Measurements from ENCODE around the gene ADH4.

ADH4 gene

GRCh38 chr4:99179178-99179577 is 35.1 kb upstream of the ADH4 start:
- no peaks in the 10 kb centered on the region for H3K9me2 ChIP-seq (replicated peaks; ENCODE audit: insufficient read depth, low read length)
- H3K27ac ChIP-seq (ENCODE audit: low read length) = no peak overlapping the region

GRCh38 chr4:99166544-99166943 is 22.4 kb upstream of the ADH4 start:
- Histone ChIP-seq H3K27ac (ENCODE audit: low read length) (no peak overlapping the region), H3K4me3 (ENCODE audit: low read length) (no peak overlapping the region), H3K9ac (ENCODE audit: low read length) (no peak overlapping the region), H2AFZ (ENCODE audit: low read length) (no peak overlapping the region), H4K20me1 (ENCODE audit: insufficient read depth, low read length) (no peaks in the 10 kb centered on the region), H3K79me2 (ENCODE audit: low read length) (no peaks in the 10 kb centered on the region), H3F3A (ENCODE audit: insufficient read depth, low read length) (no peaks in the 10 kb centered on the region), H3K4me2 (ENCODE audit: low read depth, low read length) (no peak overlapping the region), H3K4me1 (ENCODE audit: low read length) (no peaks in the 10 kb centered on the region), H3K36me3 (replicated peaks; ENCODE audit: insufficient read depth, low read length) (no peaks in the 10 kb centered on the region), H3K27me3 (replicated peaks; ENCODE audit: insufficient read depth, low read length) (no peaks in the 10 kb centered on the region), H3K9me3 (replicated peaks; ENCODE audit: insufficient read depth, low read length) (no peaks in the 10 kb centered on the region), H3K9me2 (replicated peaks; ENCODE audit: insufficient read depth, low read length) (no peaks in the 10 kb centered on the region)
- TF ChIP-seq EZH2phosphoT487 (IDR thresholded peaks at IDR 0.05; ENCODE audit: low read length) (no peak), EZH2 (optimal IDR thresholded peaks at IDR 0.05; ENCODE audit: low read depth, low read length) (no peak), CTCF (IDR thresholded peaks at IDR 0.05; ENCODE audit: low read length) (no peak)
- no peak for DNase-seq

More at GRCh38 chr4:99179178-99179577, 35.1 kb upstream of the ADH4 start:
- Histone ChIP-seq H4K20me1 (ENCODE audit: insufficient read depth, low read length) (no peaks in the 10 kb centered on the region), H3K9ac (ENCODE audit: low read length) (no peak overlapping the region), H3K79me2 (ENCODE audit: low read length) (no peaks in the 10 kb centered on the region), H3K9me3 (replicated peaks; ENCODE audit: insufficient read depth, low read length) (no peaks in the 10 kb centered on the region), H3K4me2 (ENCODE audit: low read depth, low read length) (no peak overlapping the region), H3K36me3 (replicated peaks; ENCODE audit: insufficient read depth, low read length) (no peaks in the 10 kb centered on the region), H3K4me3 (ENCODE audit: low read length) (no peak overlapping the region), H2AFZ (ENCODE audit: low read length) (no peak overlapping the region), H3F3A (ENCODE audit: insufficient read depth, low read length) (no peaks in the 10 kb centered on the region), H3K4me1 (ENCODE audit: low read length) (no peaks in the 10 kb centered on the region), H3K27me3 (replicated peaks; ENCODE audit: insufficient read depth, low read length) (no peaks in the 10 kb centered on the region)
- DNase-seq = no peak
- TF ChIP-seq EZH2 (optimal IDR thresholded peaks at IDR 0.05; ENCODE audit: low read depth, low read length) (no peak), EZH2phosphoT487 (IDR thresholded peaks at IDR 0.05; ENCODE audit: low read length) (no peak), CTCF (IDR thresholded peaks at IDR 0.05; ENCODE audit: low read length) (no peak)

- Histone ChIP-seq H3K36me3 (replicated peaks; ENCODE audit: insufficient read depth, low read length) (no peaks in the 10 kb centered on the region), H3K4me3 (ENCODE audit: low read length) (no peak overlapping the region), H3K9me2 (replicated peaks; ENCODE audit: insufficient read depth, low read length) (no peaks in the 10 kb centered on the region), H3K9me3 (replicated peaks; ENCODE audit: insufficient read depth, low read length) (no peaks in the 10 kb centered on the region), H3K9ac (ENCODE audit: low read length) (no peak overlapping the region), H3F3A (ENCODE audit: insufficient read depth, low read length) (no peaks in the 10 kb centered on the region), H4K20me1 (ENCODE audit: insufficient read depth, low read length) (no peaks in the 10 kb centered on the region), H3K4me1 (ENCODE audit: low read length) (no peaks in the 10 kb centered on the region), H2AFZ (ENCODE audit: low read length) (no peak overlapping the region), H3K79me2 (ENCODE audit: low read length) (no peaks in the 10 kb centered on the region), H3K27me3 (replicated peaks; ENCODE audit: insufficient read depth, low read length) (no peaks in the 10 kb centered on the region), H3K27ac (ENCODE audit: low read length) (no peak overlapping the region), H3K4me2 (ENCODE audit: low read depth, low read length) (no peak overlapping the region)
- TF ChIP-seq CTCF (IDR thresholded peaks at IDR 0.05; ENCODE audit: low read length) (no peak), EZH2phosphoT487 (IDR thresholded peaks at IDR 0.05; ENCODE audit: low read length) (no peak), EZH2 (optimal IDR thresholded peaks at IDR 0.05; ENCODE audit: low read depth, low read length) (no peak)
- no peak for DNase-seq
These were observed 21.9 kb upstream of the ADH4 start for GRCh38 chr4:99165978-99166377.

All from MM.1S (cell line).